IPS DF 19.7 (cell line): ENCODE results near the gene NDUFAF8.

Experiments used
- DNase-seq: peaks from one replicate; pipeline ENCODE4 v3.0.0-alpha.2; 2013; ENCODE audit warnings: low read depth, low spot score

NDUFAF8 gene

GRCh38 chr17:81238490-81238814 lies 666 bp upstream of the NDUFAF8 start:
- DNase-seq: no peak

GRCh38 chr17:81239714-81240555 lies 817 bp downstream of the NDUFAF8 start:
- DNase-seq: no peak

GRCh38 chr17:81240761-81241160 lies 1.6 kb downstream of the NDUFAF8 start:
- no peak for DNase-seq

- no peak for DNase-seq
These were observed 2.1 kb downstream of the NDUFAF8 start for GRCh38 chr17:81241203-81241602.

- peak; percentile 42 for DNase-seq
These were observed 2.7 kb downstream of the NDUFAF8 start for GRCh38 chr17:81241648-81242420.

- DNase-seq: no peak
These were observed 3.6 kb downstream of the NDUFAF8 start for GRCh38 chr17:81242421-81243332.

- DNase-seq: no peak
These were observed 4.2 kb downstream of the NDUFAF8 start for GRCh38 chr17:81243333-81243664.

- DNase-seq: no peak
These were observed 5.4 kb downstream of the NDUFAF8 start for GRCh38 chr17:81244358-81245023.

GRCh38 chr17:81245024-81245664 lies 6.0 kb downstream of the NDUFAF8 start:
- no peak for DNase-seq

GRCh38 chr17:81245665-81246342 lies 6.7 kb downstream of the NDUFAF8 start:
- no peak for DNase-seq

GRCh38 chr17:81246343-81246670 lies 7.2 kb downstream of the NDUFAF8 start:
- DNase-seq: no peak

- no peak for DNase-seq
These were observed 7.7 kb downstream of the NDUFAF8 start for GRCh38 chr17:81246679-81247338.

GRCh38 chr17:81247339-81247990 lies 8.3 kb downstream of the NDUFAF8 start:
- DNase-seq: no peak

GRCh38 chr17:81248649-81249048 lies 9.5 kb downstream of the NDUFAF8 start:
- no peak for DNase-seq

GRCh38 chr17:81249223-81250040 lies 10.3 kb downstream of the NDUFAF8 start:
- no peak for DNase-seq

GRCh38 chr17:81250286-81251093 lies 11.4 kb downstream of the NDUFAF8 start:
- no peak for DNase-seq

GRCh38 chr17:81251094-81251708 lies 12.1 kb downstream of the NDUFAF8 start:
- DNase-seq: no peak
